Mesendoderm (in vitro differentiated cells): Measurements from ENCODE around the gene GPR160.

Experiments used
- DNase-seq: peaks from one replicate; pipeline ENCODE4 v3.0.0; 2013
- H2AK5ac ChIP-seq: 2 replicates; pipeline ENCODE4 v1.6.1; 2013; ENCODE audit warnings: low read length, inconsistent platforms
- H2BK120ac ChIP-seq: 2 replicates; pipeline ENCODE4 v1.6.1; 2013; ENCODE audit warnings: low read depth, mild to moderate bottlenecking, low read length, moderate library complexity, mixed read lengths
- H2BK15ac ChIP-seq: replicated peaks from 2 replicates; pipeline ENCODE4 v1.6.1; 2013; ENCODE audit warnings: low read depth, mild to moderate bottlenecking, moderate library complexity
- H2BK5ac ChIP-seq: 2 replicates; pipeline ENCODE4 v1.6.1; 2013; ENCODE audit warnings: low read length, inconsistent platforms
- H3K18ac ChIP-seq: 2 replicates; pipeline ENCODE4 v1.6.1; 2013; ENCODE audit warnings: mild to moderate bottlenecking, low read length, mixed read lengths
- H3K23ac ChIP-seq: one replicate; pipeline ENCODE4 v1.6.1; 2013; ENCODE audit warnings: low read length
- H3K27ac ChIP-seq: 2 replicates; pipeline ENCODE4 v1.5.1; 2013; ENCODE audit warnings: low read depth, mild to moderate bottlenecking, inconsistent platforms, low read length, moderate library complexity
- H3K27me3 ChIP-seq: 2 replicates; pipeline ENCODE4 v1.6.1; 2013; ENCODE audit warnings: low read length, control low read depth, mild to moderate bottlenecking, inconsistent platforms; ENCODE audit not compliant: insufficient read depth, poor library complexity
- H3K36me3 ChIP-seq: 2 replicates; pipeline ENCODE4 v1.6.1; 2013; ENCODE audit warnings: low read length, inconsistent platforms; ENCODE audit not compliant: control insufficient read depth, insufficient read depth
- H3K4ac ChIP-seq: one replicate; pipeline ENCODE4 v1.6.1; 2013; ENCODE audit warnings: low read depth, mild to moderate bottlenecking, low read length, moderate library complexity
- H3K4me1 ChIP-seq: 2 replicates; pipeline ENCODE4 v1.6.1; 2013; ENCODE audit warnings: low read depth, low read length, inconsistent platforms; ENCODE audit not compliant: control insufficient read depth
- H3K4me2 ChIP-seq: 2 replicates; pipeline ENCODE4 v1.6.1; 2013; ENCODE audit warnings: low read length
- H3K4me3 ChIP-seq: 2 replicates; pipeline ENCODE4 v1.5.1; 2013; ENCODE audit warnings: mild to moderate bottlenecking, low read length
- H3K56ac ChIP-seq: one replicate; pipeline ENCODE4 v1.6.1; 2013; ENCODE audit warnings: low read length
- H3K79me1 ChIP-seq: 2 replicates; pipeline ENCODE4 v1.6.1; 2013; ENCODE audit warnings: low read length, inconsistent platforms
- H3K79me2 ChIP-seq: 2 replicates; pipeline ENCODE4 v1.6.1; 2013; ENCODE audit warnings: mild to moderate bottlenecking, low read length; ENCODE audit not compliant: control insufficient read depth, insufficient read depth
- H3K9ac ChIP-seq: 2 replicates; pipeline ENCODE4 v1.6.1; 2013; ENCODE audit warnings: low read length, inconsistent platforms
- H4K5ac ChIP-seq: one replicate; pipeline ENCODE4 v1.6.1; 2013; ENCODE audit warnings: low read length
- H4K8ac ChIP-seq: one replicate; pipeline ENCODE4 v1.6.1; 2013; ENCODE audit warnings: low read depth, mild to moderate bottlenecking, control low read depth, low read length, moderate library complexity
- WGBS: extraction: QIAGEN DNeasy Blood & Tissue Kit; methylation state at CpG from one replicate; pipeline ENCODE4 v1.1.7; 2013; ENCODE audit warnings: low lambda C conversion rate, missing lambda C conversion rate; ENCODE audit not compliant: insufficient coverage; ENCODE audit errors: extremely low coverage; 5-methylcytosine and 5-hydroxymethylcytosine counted together

The GPR160 gene

DNA sequence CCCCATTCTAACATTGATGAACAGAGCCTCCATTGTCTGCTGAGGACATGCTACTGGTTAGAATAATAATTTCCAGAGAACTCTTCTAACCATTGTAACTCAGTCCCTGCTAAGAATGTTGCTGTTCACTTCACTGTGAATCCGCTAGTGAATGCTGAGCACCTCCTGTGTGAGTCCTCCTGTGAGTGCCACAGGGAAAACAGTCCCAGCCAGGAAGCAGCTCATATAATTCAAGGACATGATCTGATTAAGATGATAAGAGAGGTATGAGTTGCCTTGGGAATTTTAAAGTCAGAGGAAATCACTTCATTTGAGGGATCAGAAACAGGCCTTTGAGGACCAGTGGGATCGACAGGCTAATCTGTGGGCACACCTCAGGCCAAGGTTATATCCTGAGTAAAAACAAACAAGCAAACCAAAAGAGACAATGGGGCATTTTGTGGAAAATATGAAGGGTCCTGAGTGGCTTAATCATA, 33.9 kb upstream of the GPR160 start:
- Histone ChIP-seq H2BK5ac (no peak overlapping the region), H3K27me3 (no peaks in the 10 kb centered on the region), H3K4me3 (no peak overlapping the region), H3K79me2 (no peaks in the 10 kb centered on the region), H3K23ac (no peak overlapping the region), H3K36me3 (no peaks in the 10 kb centered on the region), H3K56ac (no peak overlapping the region), H3K4me1 (no peaks in the 10 kb centered on the region), H2BK120ac (no peak overlapping the region), H3K4me2 (no peak overlapping the region), H3K4ac (no peak overlapping the region), H2AK5ac (no peak overlapping the region), H3K79me1 (no peaks in the 10 kb centered on the region), H2BK15ac (no peak overlapping the region), H3K27ac (no peak overlapping the region), H3K9ac (no peak overlapping the region), H4K8ac (no peak overlapping the region), H4K5ac (no peak overlapping the region), H3K18ac (no peak overlapping the region)
- WGBS: no CpG with 5 or more reads among the region's 2 CpGs
- peak; percentile 29 for DNase-seq

DNA sequence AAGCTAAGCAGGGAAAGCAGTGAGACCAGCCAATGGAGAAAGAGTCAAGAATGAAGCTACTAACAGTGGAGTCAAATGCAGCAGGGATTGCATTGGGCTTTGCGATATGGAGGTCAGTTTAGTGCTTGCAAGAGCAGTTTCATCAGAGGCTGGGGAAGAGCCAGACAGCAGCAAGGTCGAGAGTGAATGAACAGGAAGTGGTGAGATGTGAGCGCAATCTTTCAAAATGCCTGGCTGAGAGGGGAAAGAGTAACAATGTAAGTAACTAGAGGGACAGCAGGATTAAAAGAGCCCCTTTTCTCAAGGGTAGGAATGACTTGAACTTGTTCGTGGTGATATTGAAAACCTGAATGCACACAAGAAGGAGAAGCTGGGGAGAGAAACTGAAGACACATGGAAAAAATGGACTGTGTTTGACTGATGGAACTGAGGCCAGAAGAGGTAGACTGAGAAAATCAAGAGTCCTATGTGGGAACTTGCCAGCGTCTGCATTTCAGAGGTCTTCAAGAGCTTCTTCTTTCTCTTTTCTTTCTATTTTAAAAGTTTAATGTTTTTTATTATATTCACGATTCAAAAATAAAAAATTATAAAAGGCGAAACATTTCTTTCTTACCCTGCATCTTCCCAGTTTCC, 30.6 kb upstream of the GPR160 start:
- Histone ChIP-seq H3K27me3 (no peaks in the 10 kb centered on the region), H3K79me1 (no peaks in the 10 kb centered on the region), H2BK120ac (no peak overlapping the region), H3K27ac (no peak overlapping the region), H3K36me3 (no peaks in the 10 kb centered on the region), H3K79me2 (no peaks in the 10 kb centered on the region), H3K4me3 (no peak overlapping the region), H3K4me2 (no peak overlapping the region), H3K56ac (no peak overlapping the region), H3K4me1 (no peaks in the 10 kb centered on the region), H2AK5ac (no peak overlapping the region), H3K9ac (no peak overlapping the region), H2BK15ac (no peak overlapping the region), H3K18ac (no peak overlapping the region), H4K5ac (no peak overlapping the region), H4K8ac (no peak overlapping the region), H3K4ac (no peak overlapping the region), H2BK5ac (no peak overlapping the region), H3K23ac (no peak overlapping the region)
- 100% methylated on average over 2 of the region's 7 CpGs for WGBS
- DNase-seq: no peak

DNA sequence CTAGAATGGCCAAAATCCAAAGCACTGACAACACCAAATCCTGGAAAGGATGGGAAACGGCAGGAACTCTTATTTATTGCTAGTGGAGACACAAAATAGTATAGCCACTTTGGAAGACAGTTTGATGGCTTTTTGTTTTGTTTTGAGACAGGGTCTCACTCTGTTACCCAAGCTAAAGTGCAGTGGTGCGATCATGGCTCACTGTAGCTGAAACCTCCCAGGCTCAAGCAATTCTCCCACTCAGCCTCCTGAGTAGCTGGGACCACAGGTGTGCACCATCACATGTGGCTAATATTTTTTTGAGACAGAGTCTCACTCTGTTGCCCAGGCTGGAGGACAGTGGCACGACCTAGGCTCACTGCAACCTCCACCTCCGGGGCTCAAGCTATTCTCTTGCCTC, 27.3 kb upstream of the GPR160 start:
- H3K4me2 ChIP-seq: no peak overlapping the region
- no peak overlapping the region for H3K27ac ChIP-seq
- WGBS: no CpG with 5 or more reads among the region's 4 CpGs
- H2BK5ac ChIP-seq: no peak overlapping the region
- H3K4me1 ChIP-seq: no peaks in the 10 kb centered on the region
- H3K9ac ChIP-seq: no peak overlapping the region
- H3K27me3 ChIP-seq: no peaks in the 10 kb centered on the region
- no peak for DNase-seq
- no peak overlapping the region for H3K4ac ChIP-seq
- H3K36me3 ChIP-seq: no peaks in the 10 kb centered on the region
- no peak overlapping the region for H4K5ac ChIP-seq
- H2BK15ac ChIP-seq: no peak overlapping the region
- no peaks in the 10 kb centered on the region for H3K79me2 ChIP-seq
- H4K8ac ChIP-seq: no peak overlapping the region
- no peak overlapping the region for H3K56ac ChIP-seq
- no peaks in the 10 kb centered on the region for H3K79me1 ChIP-seq
- H3K4me3 ChIP-seq: no peak overlapping the region
- H3K18ac ChIP-seq: no peak overlapping the region
- H2AK5ac ChIP-seq: no peak overlapping the region
- no peak overlapping the region for H3K23ac ChIP-seq
- H2BK120ac ChIP-seq: no peak overlapping the region

DNA sequence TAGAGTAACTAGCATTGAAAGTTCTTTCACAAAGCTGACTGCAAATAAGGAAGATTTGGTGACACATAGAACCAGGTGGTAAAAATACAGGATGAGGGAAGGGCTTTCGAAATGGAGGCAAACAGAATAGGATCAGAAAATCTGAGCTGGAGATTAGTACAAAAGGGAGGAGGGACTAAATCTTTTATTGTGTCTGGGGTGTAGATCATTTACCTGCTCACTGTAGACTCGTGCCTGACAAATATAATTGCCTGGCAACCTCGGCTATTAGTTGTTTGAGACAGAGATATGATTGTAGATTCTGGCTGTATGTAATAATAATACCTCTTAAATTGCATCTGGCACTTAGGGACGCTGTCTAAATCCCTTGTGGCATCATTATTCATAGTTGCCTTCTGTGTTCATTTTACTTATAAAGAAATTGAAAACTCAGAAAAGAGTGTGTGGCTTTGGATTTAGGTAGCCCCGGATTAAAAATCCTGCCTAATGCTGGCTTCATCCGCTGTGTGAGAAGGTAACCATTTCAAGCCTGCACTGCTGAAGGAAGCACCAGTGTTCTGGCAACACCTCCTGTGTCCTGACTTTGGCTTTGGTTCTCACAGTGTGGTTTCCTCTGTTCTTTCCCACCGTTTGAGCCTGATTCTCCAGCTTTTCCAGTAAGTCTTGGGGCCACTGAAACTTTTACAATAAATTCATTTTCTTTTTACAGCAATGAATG, 25.0 kb upstream of the GPR160 start:
- no peak overlapping the region for H4K8ac ChIP-seq
- no peak for DNase-seq
- no peak overlapping the region for H3K4me3 ChIP-seq
- H3K56ac ChIP-seq: no peak overlapping the region
- no peak overlapping the region for H2AK5ac ChIP-seq
- H4K5ac ChIP-seq: no peak overlapping the region
- no peak overlapping the region for H3K9ac ChIP-seq
- H3K4ac ChIP-seq: no peak overlapping the region
- H2BK15ac ChIP-seq: no peak overlapping the region
- no peaks in the 10 kb centered on the region for H3K27me3 ChIP-seq
- H3K79me1 ChIP-seq: no peaks in the 10 kb centered on the region
- H3K27ac ChIP-seq: no peak overlapping the region
- no peaks in the 10 kb centered on the region for H3K79me2 ChIP-seq
- no peak overlapping the region for H3K18ac ChIP-seq
- WGBS: no CpG with 5 or more reads among the region's 7 CpGs
- H2BK120ac ChIP-seq: no peak overlapping the region
- no peak overlapping the region for H3K4me2 ChIP-seq
- H3K36me3 ChIP-seq: no peaks in the 10 kb centered on the region
- no peak overlapping the region for H3K23ac ChIP-seq
- no peaks in the 10 kb centered on the region for H3K4me1 ChIP-seq
- H2BK5ac ChIP-seq: no peak overlapping the region

DNA sequence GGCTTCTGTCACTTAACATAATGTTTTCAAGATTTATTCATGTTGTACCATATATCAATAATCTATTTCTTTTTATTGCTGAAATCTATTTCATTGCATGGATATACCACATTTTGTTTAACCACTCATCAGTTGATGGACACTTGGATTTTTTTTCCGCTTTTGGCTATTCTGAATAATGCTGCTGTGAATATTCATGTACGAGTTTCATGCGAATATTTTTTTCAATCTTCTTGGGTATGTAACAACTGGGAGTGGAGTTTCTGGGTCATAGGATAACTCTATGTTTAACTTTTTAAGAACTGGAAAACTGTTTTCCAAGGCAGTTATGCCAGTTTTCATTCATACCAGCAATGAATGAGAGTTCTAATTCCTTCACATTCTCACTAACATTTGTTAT, 21.7 kb upstream of the GPR160 start:
- no peak overlapping the region for H3K4me3 ChIP-seq
- no peaks in the 10 kb centered on the region for H3K79me1 ChIP-seq
- no peak overlapping the region for H4K8ac ChIP-seq
- H2AK5ac ChIP-seq: no peak overlapping the region
- no peak overlapping the region for H3K23ac ChIP-seq
- no peak overlapping the region for H3K4me2 ChIP-seq
- no peak overlapping the region for H2BK5ac ChIP-seq
- no peak overlapping the region for H2BK15ac ChIP-seq
- no peaks in the 10 kb centered on the region for H3K36me3 ChIP-seq
- no peak overlapping the region for H3K27ac ChIP-seq
- H3K56ac ChIP-seq: no peak overlapping the region
- H3K79me2 ChIP-seq: no peaks in the 10 kb centered on the region
- no peak overlapping the region for H3K4ac ChIP-seq
- H3K18ac ChIP-seq: no peak overlapping the region
- no peak for DNase-seq
- WGBS: no CpG with 5 or more reads among the region's 3 CpGs
- no peaks in the 10 kb centered on the region for H3K4me1 ChIP-seq
- no peak overlapping the region for H4K5ac ChIP-seq
- H3K27me3 ChIP-seq: no peaks in the 10 kb centered on the region
- no peak overlapping the region for H3K9ac ChIP-seq
- H2BK120ac ChIP-seq: no peak overlapping the region
